ENCODE measurements around the gene OSBPL3.

OSBPL3 gene

DNA sequence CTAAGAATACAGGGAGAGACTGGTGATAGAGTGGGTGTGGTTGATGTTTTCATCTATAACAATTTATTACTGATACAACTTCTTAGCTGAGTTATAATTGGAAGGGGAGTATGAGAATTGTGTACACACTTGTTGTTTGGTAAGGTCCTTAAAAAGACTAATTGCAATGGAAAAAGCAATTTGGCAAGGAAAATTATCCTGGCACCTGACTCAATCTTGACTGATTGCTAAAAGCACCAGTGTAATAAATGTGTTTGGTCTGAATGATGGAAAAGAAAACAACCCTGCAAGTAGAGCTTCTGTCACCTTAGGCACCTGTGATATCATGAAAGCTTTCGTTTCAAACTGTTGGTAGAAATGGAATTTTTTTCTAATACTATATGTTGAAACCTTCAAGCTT, 216.0 kb downstream of the OSBPL3 start (continued):
- TF ChIP-seq SP2 (tag by site-specific recombination; IDR thresholded peaks at IDR 0.05) (no peak), ZBTB26 (tag by site-specific recombination; optimal IDR thresholded peaks at IDR 0.05) (no peak), ZIC2 (tag by site-specific recombination; IDR thresholded peaks at IDR 0.05) (no peak), ZNF660 (tag by site-specific recombination; IDR thresholded peaks at IDR 0.05) (no peak)

DNA sequence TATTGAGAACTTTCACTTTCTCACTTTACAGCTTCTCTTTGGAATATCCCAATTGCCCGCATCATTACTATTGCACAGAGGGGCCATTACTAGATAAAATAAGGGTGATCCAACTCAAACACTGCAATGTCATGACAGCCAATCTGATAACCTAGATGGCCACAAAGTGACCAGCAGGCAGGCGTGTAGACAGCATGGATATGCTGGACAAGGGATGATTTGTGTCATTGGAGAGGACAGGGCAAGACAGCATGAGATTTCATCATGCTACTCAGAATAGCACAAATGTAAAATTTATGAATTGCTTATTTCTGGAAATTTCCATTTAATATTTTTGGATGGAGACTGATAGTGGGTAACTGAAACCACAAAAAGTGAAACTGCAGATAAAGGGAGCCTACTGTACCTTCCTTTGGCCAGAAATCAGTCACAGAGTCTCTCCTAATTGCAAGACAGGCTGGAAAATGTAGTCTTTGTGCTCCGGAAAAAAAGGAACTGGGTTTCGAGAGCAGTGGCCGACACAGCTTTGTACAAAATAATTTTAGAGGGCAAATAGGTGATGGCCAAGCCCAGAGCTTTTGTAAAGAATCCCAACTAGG, 216.6 kb downstream of the OSBPL3 start:
- Histone ChIP-seq H3K4me1 (ENCODE audit: control insufficient read depth, insufficient read depth, low read length) (no peaks in the 10 kb centered on the region), H3K4me3 (ENCODE audit: low read depth, low read length) (no peak overlapping the region), H3K9me3 (ENCODE audit: control insufficient read depth, insufficient read depth, low read depth, low read length) (no peaks in the 10 kb centered on the region), H3K27ac (ENCODE audit: extremely low read depth, low read depth, low read length) (no peak overlapping the region), H3K36me3 (ENCODE audit: control insufficient read depth in 2 of 2, insufficient read depth in 1 of 2, low read length in 2 of 2) (no peaks in the 10 kb centered on the region)
- ChIA-PET CTCF (interaction anchor here (1.2 kb wide), 1 partner anchor 330 kb away, joined by 4 read pairs; no protein-coding TSS in a partner anchor), POLR2A (interaction anchor here (1.8 kb wide), 1 partner anchor 362 kb away, joined by 5 read pairs; the partner anchor contains the start of gene CYCS)
- TF ChIP-seq ZNF140 (tag by site-specific recombination; IDR thresholded peaks at IDR 0.05) (no peak), ZSCAN16 (tag by site-specific recombination; IDR thresholded peaks at IDR 0.05) (no peak), ZNF513 (tag by site-specific recombination; IDR thresholded peaks at IDR 0.05) (no peak), ZNF791 (tag by site-specific recombination; IDR thresholded peaks at IDR 0.05) (no peak), ZNF843 (tag by site-specific recombination; IDR thresholded peaks at IDR 0.05) (no peak), KLF17 (tag by site-specific recombination; IDR thresholded peaks at IDR 0.05) (no peak), TRIM28 (IDR thresholded peaks at IDR 0.05; ENCODE audit: borderline replicate concordance, low read length) (no peak), SP7 (tag by site-specific recombination; IDR thresholded peaks at IDR 0.05) (no peak), BCL11A (tag by site-specific recombination; IDR thresholded peaks at IDR 0.05; ENCODE audit: low read depth) (no peak), PRDM1 (tag by site-specific recombination; IDR thresholded peaks at IDR 0.05) (no peak)
- TF ChIP-seq, protein P1, sequence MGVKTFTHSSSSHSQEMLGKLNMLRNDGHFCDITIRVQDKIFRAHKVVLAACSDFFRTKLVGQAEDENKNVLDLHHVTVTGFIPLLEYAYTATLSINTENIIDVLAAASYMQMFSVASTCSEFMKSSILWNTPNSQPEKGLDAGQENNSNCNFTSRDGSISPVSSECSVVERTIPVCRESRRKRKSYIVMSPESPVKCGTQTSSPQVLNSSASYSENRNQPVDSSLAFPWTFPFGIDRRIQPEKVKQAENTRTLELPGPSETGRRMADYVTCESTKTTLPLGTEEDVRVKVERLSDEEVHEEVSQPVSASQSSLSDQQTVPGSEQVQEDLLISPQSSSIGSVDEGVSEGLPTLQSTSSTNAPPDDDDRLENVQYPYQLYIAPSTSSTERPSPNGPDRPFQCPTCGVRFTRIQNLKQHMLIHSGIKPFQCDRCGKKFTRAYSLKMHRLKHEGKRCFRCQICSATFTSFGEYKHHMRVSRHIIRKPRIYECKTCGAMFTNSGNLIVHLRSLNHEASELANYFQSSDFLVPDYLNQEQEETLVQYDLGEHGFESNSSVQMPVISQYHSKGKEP (tag by site-specific recombination; IDR thresholded peaks at IDR 0.05): no peak

- CTCF ChIA-PET: interaction anchor here (0.5 to 0.6 kb wide), 2 partner anchors 49 to 1501 kb away, joined by 3 to 4 read pairs; no protein-coding TSS in a partner anchor
These were observed 217.2 kb downstream of the OSBPL3 start for GRCh38 chr7:24762771-24763170.

More at GRCh38 chr7:24762771-24763170, 217.2 kb downstream of the OSBPL3 start:
- H3K27ac ChIP-seq (ENCODE audit: extremely low read depth, low read depth, low read length): no peak overlapping the region
- no peaks in the 10 kb centered on the region for H3K9me3 ChIP-seq (ENCODE audit: control insufficient read depth, insufficient read depth, low read depth, low read length)
- H3K4me1 ChIP-seq (ENCODE audit: control insufficient read depth, insufficient read depth, low read length): no peaks in the 10 kb centered on the region
- no peak overlapping the region for H3K4me3 ChIP-seq (ENCODE audit: low read depth, low read length)
- POLR2A ChIA-PET: no interaction called here
- H3K36me3 ChIP-seq (ENCODE audit: control insufficient read depth in 2 of 2, insufficient read depth in 1 of 2, low read length in 2 of 2): no peaks in the 10 kb centered on the region
- no peak for TF ChIP-seq ZNF140 (tag by site-specific recombination; IDR thresholded peaks at IDR 0.05)
- TF ChIP-seq ZEB2 (tag by site-specific recombination; IDR thresholded peaks at IDR 0.05): no peak
- TF ChIP-seq ZSCAN4 (tag by site-specific recombination; IDR thresholded peaks at IDR 0.05): no peak
- TF ChIP-seq MYNN (tag by site-specific recombination; IDR thresholded peaks at IDR 0.05; ENCODE audit: borderline replicate concordance): no peak
- TF ChIP-seq ZNF473 (tag by site-specific recombination; IDR thresholded peaks at IDR 0.05): no peak

Data from HEK293 (cell line).